Natural killer cell (primary cell): ENCODE results near the gene FOLR1. TPM values are rescaled to one million over a fixed set of nuclear protein-coding genes. Genes with fewer than 3 reads are reported as not detected.
"Not testable (repeated sequence)": the region's sequence is repeated elsewhere in the genome, so short reads cannot be mapped to it uniquely, and the experiment has no call there.

Experiments used
- ATAC-seq, 3 donors: fragments of 150-1000 bp in 2 of 3; fragments of 200-7000 bp in 1 of 3; cut with Tn5 transposase; 1 replicate in 1 of 3; 2 replicates in 2 of 3; pipeline ENCODE4 v1.10.0; 2021; ENCODE audit warnings: mild to moderate bottlenecking in 2 of 3, moderate library complexity in 2 of 3
- DNase-seq, 2 donors: peaks; one replicate each; pipeline versions ENCODE4 v3.0.0 to v3.0.0-alpha.2; 2013 to 2021; ENCODE audit warnings: mixed read lengths in 1 of 2
- H3K27ac ChIP-seq: one replicate; pipeline ENCODE4 v1.5.1; 2013; ENCODE audit warnings: mild to moderate bottlenecking, low read length
- H3K27me3 ChIP-seq: one replicate; pipeline ENCODE4 v1.6.1; 2013; ENCODE audit warnings: low read length; ENCODE audit not compliant: control insufficient read depth, insufficient read depth
- H3K36me3 ChIP-seq: one replicate; pipeline ENCODE4 v1.6.1; 2013; ENCODE audit warnings: low read length; ENCODE audit not compliant: control insufficient read depth, insufficient read depth
- H3K4me1 ChIP-seq: one replicate; pipeline ENCODE4 v1.6.1; 2013; ENCODE audit warnings: low read length; ENCODE audit not compliant: control insufficient read depth, insufficient read depth
- H3K4me3 ChIP-seq: one replicate; pipeline ENCODE4 v1.5.1; 2013; ENCODE audit warnings: low read length
- H3K9me3 ChIP-seq: one replicate; pipeline ENCODE4 v1.6.1; 2013; ENCODE audit warnings: low read length; ENCODE audit not compliant: control insufficient read depth, insufficient read depth
- H3K27ac Mint-ChIP-seq, 2 donors: one replicate each; pipeline ENCODE4 v1.8.0; 2022; ENCODE audit warnings: mild to moderate bottlenecking in 2 of 2, mixed read lengths in 2 of 2, moderate library complexity in 1 of 2
- H3K27me3 Mint-ChIP-seq, 2 donors: one replicate each; pipeline ENCODE4 v1.8.0; 2022; ENCODE audit warnings: low read depth in 2 of 2, mixed read lengths in 2 of 2
- H3K36me3 Mint-ChIP-seq: one replicate; pipeline ENCODE4 v1.8.0; 2022; ENCODE audit warnings: mixed read lengths
- H3K4me1 Mint-ChIP-seq, 2 donors: one replicate each; pipeline ENCODE4 v1.8.0; 2022; ENCODE audit warnings: mixed read lengths in 2 of 2
- H3K4me3 Mint-ChIP-seq: one replicate; pipeline ENCODE4 v1.8.0; 2022; ENCODE audit warnings: mild to moderate bottlenecking, moderate library complexity, mixed read lengths
- H3K9me3 Mint-ChIP-seq, 2 donors: one replicate each; pipeline ENCODE4 v1.8.0; 2022; ENCODE audit warnings: mixed read lengths in 2 of 2
- CTCF ChIP-seq: fragments of 200-600 bp; IDR thresholded peaks from one replicate; pipeline ENCODE4 v1.8.0; 2022; ENCODE audit warnings: antibody characterized with exemption
- WGBS: methylation state at CpG from one replicate; pipeline ENCODE4 v1.1.7; 2013; ENCODE audit warnings: missing lambda C conversion rate; ENCODE audit not compliant: insufficient coverage; 5-methylcytosine and 5-hydroxymethylcytosine counted together
- intact Hi-C: fragments of 100-400 bp; cut with micrococcal nuclease; formaldehyde crosslinking; loops from one replicate; pipeline ENCODE4 v1.14.2; 2022
- total RNA-seq, 4 donors: library from RNA; stranded (reverse); fragments of 120-200 nt in 1 of 4; gene quantifications; one replicate each; pipeline versions ENCODE4 v1.2.3 to v1.2.4, GENCODE V29; 2013 to 2022

The FOLR1 gene
- total RNA-seq, 3 donors from 2014 or later (not counting 1 experiment from before 2014, with no cell fraction given), result not detected

- TF ChIP-seq CTCF, result no peak
- H3K36me3 Mint-ChIP-seq, result peaks cover 10% of the 10 kb centered on the region
- H3K9me3 Mint-ChIP-seq, result peaks cover 5 to 8% of the 10 kb centered on the region in 2 donors
- H3K27ac Mint-ChIP-seq, result no peak overlapping the region
- H3K27me3 Mint-ChIP-seq, result peaks cover 6 to 8% of the 10 kb centered on the region in 2 donors
- H3K4me1 Mint-ChIP-seq, result no peaks in the 10 kb centered on the region
- no peaks in the 10 kb centered on the region for H3K36me3 ChIP-seq
- no peaks in the 10 kb centered on the region for H3K4me1 ChIP-seq
- no peak overlapping the region for H3K27ac ChIP-seq
- intact Hi-C loops, result no loop called here
- H3K27me3 ChIP-seq, result no peaks in the 10 kb centered on the region
- ATAC-seq, result no peak
- peaks cover 5% of the 10 kb centered on the region for H3K9me3 ChIP-seq
- no peak overlapping the region for H3K4me3 Mint-ChIP-seq
- no peak for DNase-seq
- H3K4me3 ChIP-seq, result no peak overlapping the region
These were observed 12.9 kb downstream of the FOLR1 start for GRCh38 chr11:72204886-72205285.

- peaks cover 13% of the 10 kb centered on the region for H3K36me3 Mint-ChIP-seq
- H3K9me3 Mint-ChIP-seq, H3K36me3 ChIP-seq, H3K4me3 Mint-ChIP-seq, H3K27me3 ChIP-seq, H3K4me1 ChIP-seq, H3K27ac ChIP-seq, H3K27ac Mint-ChIP-seq, DNase-seq, intact Hi-C loops, H3K4me3 ChIP-seq, H3K9me3 ChIP-seq, H3K4me1 Mint-ChIP-seq, ATAC-seq: not testable (repeated sequence)
- peaks cover 7 to 13% of the 10 kb centered on the region in 2 donors for H3K27me3 Mint-ChIP-seq
- 86% methylated on average over 2 of the region's 2 CpGs for WGBS
These were observed 14.9 kb downstream of the FOLR1 start for GRCh38 chr11:72206794-72207193.

GRCh38 chr11:72208281-72208680 is 16.3 kb downstream of the FOLR1 start:
- intact Hi-C loops, result no loop called here
- Histone ChIP-seq H3K36me3 (no peaks in the 10 kb centered on the region), H3K27me3 (no peaks in the 10 kb centered on the region), H3K4me1 (no peaks in the 10 kb centered on the region), H3K9me3 (peaks cover 5% of the 10 kb centered on the region), H3K4me3 (no peak overlapping the region), H3K27ac (no peak overlapping the region)
- H3K9me3 Mint-ChIP-seq, result peaks cover 6 to 9% of the 10 kb centered on the region in 2 donors
- H3K4me3 Mint-ChIP-seq, result no peak overlapping the region
- 89% methylated on average over 3 of the region's 3 CpGs for WGBS
- peaks cover 13% of the 10 kb centered on the region for H3K36me3 Mint-ChIP-seq
- DNase-seq (no peak), ATAC-seq (no peak)
- peaks cover 11 to 19% of the 10 kb centered on the region in 2 donors for H3K27me3 Mint-ChIP-seq
- H3K27ac Mint-ChIP-seq, result no peak overlapping the region
- TF ChIP-seq CTCF, result no peak
- no peaks in the 10 kb centered on the region for H3K4me1 Mint-ChIP-seq

- H3K9me3 ChIP-seq, result peaks cover 5% of the 10 kb centered on the region
- Mint-ChIP-seq H3K27me3 (peaks cover 11 to 19% of the 10 kb centered on the region in 2 donors), H3K9me3 (peaks cover 6 to 9% of the 10 kb centered on the region in 2 donors), H3K27ac (no peak overlapping the region), H3K4me1 (no peaks in the 10 kb centered on the region), H3K36me3 (peaks cover 13% of the 10 kb centered on the region), H3K4me3 (no peak overlapping the region)
- no peak overlapping the region for H3K4me3 ChIP-seq
- no peaks in the 10 kb centered on the region for H3K27me3 ChIP-seq
- DNase-seq (no peak), ATAC-seq (no peak)
- no peaks in the 10 kb centered on the region for H3K4me1 ChIP-seq
- intact Hi-C loops, result no loop called here
- no peak for TF ChIP-seq CTCF
- no peak overlapping the region for H3K27ac ChIP-seq
- H3K36me3 ChIP-seq, result no peaks in the 10 kb centered on the region
- 78% methylated on average over 4 of the region's 4 CpGs for WGBS
These were observed 17.2 kb downstream of the FOLR1 start for GRCh38 chr11:72209101-72209500.
